Activated T-cell treated with anti-CD3 and anti-CD28 coated beads, Interleukin-2, amount 50 U/mL, for 72 hours (primary cell): ENCODE results near the gene ATOH8. TPM values are rescaled to one million over a fixed set of nuclear protein-coding genes. Genes with fewer than 3 reads are reported as not detected.

Source experiments
- ATAC-seq, 2 donors: fragments of 150-1000 bp; cut with Tn5 transposase; replicated peaks in 1 of 2; 2 replicates each; pipeline ENCODE4 v1.10.0; 2021; ENCODE audit warnings: moderate library complexity in 2 of 2, mild to moderate bottlenecking in 1 of 2
- DNase-seq, 2 donors: peaks; one replicate each; pipeline ENCODE4 v3.0.0; 2021 to 2022; ENCODE audit warnings: mixed read lengths in 1 of 2
- H3K27ac Mint-ChIP-seq: one replicate; pipeline ENCODE4 v1.8.0; 2022; ENCODE audit warnings: mild to moderate bottlenecking, moderate library complexity, mixed read lengths
- H3K27me3 Mint-ChIP-seq: one replicate; pipeline ENCODE4 v1.8.0; 2022; ENCODE audit warnings: low read depth, mixed read lengths
- H3K36me3 Mint-ChIP-seq, 2 donors: one replicate each; pipeline ENCODE4 v1.8.0; 2022; ENCODE audit warnings: mixed read lengths in 2 of 2, mild to moderate bottlenecking in 1 of 2; ENCODE audit not compliant: insufficient read depth in 2 of 2
- H3K4me1 Mint-ChIP-seq: one replicate; pipeline ENCODE4 v1.8.0; 2022; ENCODE audit warnings: low read depth, mixed read lengths
- H3K4me3 Mint-ChIP-seq, 2 donors: one replicate each; pipeline ENCODE4 v1.8.0; 2022; ENCODE audit warnings: mild to moderate bottlenecking in 2 of 2, mixed read lengths in 2 of 2, moderate library complexity in 2 of 2
- H3K9me3 Mint-ChIP-seq, 2 donors: one replicate each; pipeline ENCODE4 v1.8.0; 2022; ENCODE audit warnings: mixed read lengths in 2 of 2
- total RNA-seq, 2 donors: library from RNA; stranded (reverse); gene quantifications; one replicate each; pipeline ENCODE4 v1.2.3, GENCODE V29; 2022

The ATOH8 gene
- total RNA-seq, 2 donors from 2014 or later, result not detected

GRCh38 chr2:85811180-85812093 lies 57.6 kb downstream of the ATOH8 start:
- no peak overlapping the region for H3K27ac Mint-ChIP-seq
- DNase-seq, result no peak
- no peaks in the 10 kb centered on the region for H3K9me3 Mint-ChIP-seq
- no peaks in the 10 kb centered on the region for H3K4me1 Mint-ChIP-seq
- no peaks in the 10 kb centered on the region for H3K27me3 Mint-ChIP-seq
- H3K4me3 Mint-ChIP-seq, result no peak overlapping the region
- ATAC-seq, result no peak
- no peaks in the 10 kb centered on the region for H3K36me3 Mint-ChIP-seq

GRCh38 chr2:85812094-85812735 lies 58.4 kb downstream of the ATOH8 start:
- Mint-ChIP-seq H3K27ac (no peak overlapping the region), H3K4me3 (no peak overlapping the region), H3K9me3 (no peaks in the 10 kb centered on the region), H3K27me3 (no peaks in the 10 kb centered on the region), H3K4me1 (no peaks in the 10 kb centered on the region), H3K36me3 (no peaks in the 10 kb centered on the region)
- DNase-seq (no peak), ATAC-seq (no peak)

GRCh38 chr2:85813211-85813981 lies 59.6 kb downstream of the ATOH8 start:
- Mint-ChIP-seq H3K27ac (no peak overlapping the region), H3K4me3 (no peak overlapping the region), H3K4me1 (no peaks in the 10 kb centered on the region), H3K9me3 (no peaks in the 10 kb centered on the region), H3K36me3 (no peaks in the 10 kb centered on the region), H3K27me3 (no peaks in the 10 kb centered on the region)
- DNase-seq (no peak), ATAC-seq (no peak)

- Mint-ChIP-seq H3K4me3 (no peak overlapping the region), H3K36me3 (no peaks in the 10 kb centered on the region), H3K4me1 (no peaks in the 10 kb centered on the region), H3K27me3 (no peaks in the 10 kb centered on the region), H3K9me3 (no peaks in the 10 kb centered on the region), H3K27ac (no peak overlapping the region)
- DNase-seq, result peak; percentile 84 to 87
- peak; percentile 89 to 97 for ATAC-seq
These were observed 60.4 kb downstream of the ATOH8 start for GRCh38 chr2:85813982-85814801.

GRCh38 chr2:85814802-85815550 lies 61.2 kb downstream of the ATOH8 start:
- Mint-ChIP-seq H3K36me3 (no peaks in the 10 kb centered on the region), H3K27me3 (peaks cover 4% of the 10 kb centered on the region), H3K4me1 (no peaks in the 10 kb centered on the region), H3K27ac (no peak overlapping the region), H3K4me3 (no peak overlapping the region), H3K9me3 (no peaks in the 10 kb centered on the region)
- ATAC-seq (no peak), DNase-seq (no peak)

- Mint-ChIP-seq H3K9me3 (no peaks in the 10 kb centered on the region), H3K36me3 (no peaks in the 10 kb centered on the region), H3K27me3 (peaks cover 5% of the 10 kb centered on the region), H3K4me3 (no peak overlapping the region), H3K4me1 (no peaks in the 10 kb centered on the region), H3K27ac (no peak overlapping the region)
- ATAC-seq (no peak), DNase-seq (no peak)
These were observed 66.2 kb downstream of the ATOH8 start for GRCh38 chr2:85819811-85820510.

- Mint-ChIP-seq H3K4me1 (peaks cover 10% of the 10 kb centered on the region), H3K27ac (no peak overlapping the region), H3K27me3 (peaks cover 14% of the 10 kb centered on the region), H3K36me3 (no peaks in the 10 kb centered on the region), H3K4me3 (no peak overlapping the region), H3K9me3 (no peaks in the 10 kb centered on the region)
- no peak for DNase-seq
- peak in 1 of 2 donors; percentile 26 for ATAC-seq
These were observed 69.0 kb downstream of the ATOH8 start for GRCh38 chr2:85822766-85823165.

GRCh38 chr2:85823951-85824350 lies 70.2 kb downstream of the ATOH8 start:
- ATAC-seq (no peak), DNase-seq (no peak)
- H3K36me3 Mint-ChIP-seq, result no peaks in the 10 kb centered on the region
- peaks cover 19% of the 10 kb centered on the region for H3K4me1 Mint-ChIP-seq
- H3K27ac Mint-ChIP-seq, result no peak overlapping the region
- H3K4me3 Mint-ChIP-seq, result no peak overlapping the region
- H3K9me3 Mint-ChIP-seq, result no peaks in the 10 kb centered on the region
- H3K27me3 Mint-ChIP-seq, result peaks cover 14% of the 10 kb centered on the region

- peak; percentile 82 to 84 for DNase-seq
- H3K4me3 Mint-ChIP-seq, result peak overlapping the region; percentile 33 to 67
- ATAC-seq, result peak; percentile 91 to 92
- H3K27ac Mint-ChIP-seq, result no peak overlapping the region
- no peaks in the 10 kb centered on the region for H3K9me3 Mint-ChIP-seq
- peaks cover 40% of the 10 kb centered on the region for H3K4me1 Mint-ChIP-seq
- H3K36me3 Mint-ChIP-seq, result no peaks in the 10 kb centered on the region
- peaks cover 9% of the 10 kb centered on the region for H3K27me3 Mint-ChIP-seq
These were observed 73.4 kb downstream of the ATOH8 start for GRCh38 chr2:85826990-85827878.

- DNase-seq (no peak), ATAC-seq (no peak)
- Mint-ChIP-seq H3K4me3 (peak overlapping the region in 1 of 2 donors; percentile 67), H3K27ac (no peak overlapping the region), H3K36me3 (no peaks in the 10 kb centered on the region), H3K4me1 (peaks cover 41% of the 10 kb centered on the region), H3K27me3 (peaks cover 9% of the 10 kb centered on the region), H3K9me3 (no peaks in the 10 kb centered on the region)
These were observed 74.2 kb downstream of the ATOH8 start for GRCh38 chr2:85827879-85828569.
